Umbilical cord (tissue), 2 donors: ENCODE data around the gene CX3CR1. TPM values are rescaled to one million over a fixed set of nuclear protein-coding genes. Genes with fewer than 3 reads are reported as not detected.
"Not testable (repeated sequence)": the region's sequence is repeated elsewhere in the genome, so short reads cannot be mapped to it uniquely, and the experiment has no call there.

ENCODE experiments used
- DNase-seq: peaks from one replicate; pipeline ENCODE4 v3.0.0-alpha.2; 2015; ENCODE audit warnings: low spot score
- total RNA-seq: library from RNA; depleted of rRNA; stranded (reverse); fragments of >200 nt; gene quantifications from one replicate; pipeline ENCODE4 v1.2.3, GENCODE V29; 2014; ENCODE audit warnings: low replicate concordance; ENCODE audit not compliant: insufficient read depth

Gene CX3CR1
- 6.5 TPM for total RNA-seq

GRCh38 chr3:39279745-39280517 lies at the start of gene CX3CR1:
Gene CX3CR1 (minus strand): TSS chr3:39280036. CDS start chr3:39266509, 13,527 bp downstream.
- peak; percentile 47 for DNase-seq

GRCh38 chr3:39329493-39329892 lies 49.7 kb upstream of the CX3CR1 start, which contains the start of gene CCR8:
Gene CCR8 (plus strand): TSS chr3:39329709. CDS start chr3:39332332, 2,623 bp downstream.
- DNase-seq, result no peak

GRCh38 chr3:39327746-39328349 lies 48.0 kb upstream of the CX3CR1 start:
- DNase-seq, result no peak

GRCh38 chr3:39327053-39327745 lies 47.4 kb upstream of the CX3CR1 start:
- no peak for DNase-seq

GRCh38 chr3:39325236-39325635 lies 45.4 kb upstream of the CX3CR1 start:
- no peak for DNase-seq

- no peak for DNase-seq
Measured at GRCh38 chr3:39323494-39323893, 43.7 kb upstream of the CX3CR1 start.

GRCh38 chr3:39322936-39323335 lies 43.1 kb upstream of the CX3CR1 start:
- no peak for DNase-seq

- not testable (repeated sequence) for DNase-seq
Measured at GRCh38 chr3:39322209-39322715, 42.4 kb upstream of the CX3CR1 start.

GRCh38 chr3:39321574-39321983 lies 41.7 kb upstream of the CX3CR1 start:
- DNase-seq, result not testable (repeated sequence)

GRCh38 chr3:39319249-39319648 lies 39.4 kb upstream of the CX3CR1 start:
- DNase-seq, result no peak

GRCh38 chr3:39318301-39318700 lies 38.5 kb upstream of the CX3CR1 start:
- DNase-seq, result no peak

- DNase-seq, result no peak
Measured at GRCh38 chr3:39317571-39318169, 37.8 kb upstream of the CX3CR1 start.

GRCh38 chr3:39315420-39315819 lies 35.6 kb upstream of the CX3CR1 start:
- DNase-seq, result no peak

GRCh38 chr3:39313289-39313688 lies 33.5 kb upstream of the CX3CR1 start:
- DNase-seq, result no peak

GRCh38 chr3:39302178-39302577 lies 22.3 kb upstream of the CX3CR1 start:
- DNase-seq, result no peak

GRCh38 chr3:39299279-39299678 lies 19.4 kb upstream of the CX3CR1 start:
- DNase-seq, result no peak

- DNase-seq, result no peak
Measured at GRCh38 chr3:39296197-39297077, 16.6 kb upstream of the CX3CR1 start.

- no peak for DNase-seq
Measured at GRCh38 chr3:39295184-39295775, 15.4 kb upstream of the CX3CR1 start.

GRCh38 chr3:39294446-39295183 lies 14.8 kb upstream of the CX3CR1 start:
- no peak for DNase-seq

- no peak for DNase-seq
Measured at GRCh38 chr3:39292961-39293360, 13.1 kb upstream of the CX3CR1 start.
